HG03159 (cell line): ENCODE data around the gene PNPT1.
"Not testable (repeated sequence)": the region's sequence is repeated elsewhere in the genome, so short reads cannot be mapped to it uniquely, and the experiment has no call there.

Experiments
- ATAC-seq: cut with Tn5 transposase; IDR thresholded peaks from one replicate; pipeline ENCODE4 v1.9.1; 2021; ENCODE audit warnings: mild to moderate bottlenecking, moderate library complexity; ENCODE audit not compliant: unreplicated experiment

PNPT1 gene

DNA sequence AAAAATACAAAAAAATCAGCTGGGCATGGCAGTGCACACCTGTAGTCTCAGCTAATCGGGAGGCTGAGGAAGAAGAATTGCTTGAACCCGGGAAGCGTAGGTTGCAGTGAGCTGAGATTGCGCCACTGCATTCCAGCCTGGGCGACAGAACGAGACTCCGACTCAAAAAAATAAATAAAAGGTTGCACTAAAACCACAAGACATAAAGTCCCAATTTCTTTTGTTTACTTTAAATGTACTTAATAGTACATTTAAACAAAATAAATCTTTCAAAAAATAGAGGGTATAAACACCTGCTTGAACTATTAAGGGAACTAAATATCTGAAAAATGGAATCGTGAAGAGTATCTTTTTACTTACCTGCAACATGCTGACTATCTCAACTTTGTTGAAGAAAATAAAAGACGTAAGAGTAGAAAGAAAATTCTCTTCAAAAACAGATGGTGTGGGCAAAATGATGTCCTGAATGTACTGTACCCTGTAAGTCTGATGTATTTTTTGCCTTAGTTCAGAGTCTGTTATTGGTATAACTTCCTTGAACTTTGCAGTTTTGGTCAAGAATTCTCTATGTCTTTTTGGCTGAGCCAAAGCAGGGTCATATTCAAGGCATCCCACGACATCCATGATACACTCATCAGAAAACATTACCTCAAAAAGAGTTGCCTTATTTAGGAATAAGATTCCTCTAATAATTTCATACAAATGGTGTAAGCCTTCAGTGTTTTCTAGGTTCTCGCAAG is 95.4 kb downstream of the PNPT1 start:
- ATAC-seq = no peak

DNA sequence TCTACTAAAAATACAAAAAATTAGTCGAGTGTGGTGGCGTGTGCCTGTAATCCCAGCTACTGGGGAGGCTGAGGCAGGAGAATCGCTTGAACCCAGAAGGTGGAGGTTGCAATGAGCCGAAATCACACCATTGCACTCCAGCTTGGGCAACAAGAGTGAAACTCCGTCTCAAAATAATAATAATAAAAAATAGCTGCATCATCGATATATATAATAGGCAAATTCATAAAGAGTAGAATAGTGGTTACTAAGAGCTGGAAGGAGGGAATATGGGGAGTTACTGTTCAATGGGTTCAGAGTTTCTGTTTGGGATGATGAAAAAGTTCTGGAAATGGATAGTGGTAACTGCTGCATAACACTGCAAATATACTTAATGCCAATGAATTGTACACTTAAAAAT is 96.8 kb downstream of the PNPT1 start:
- not testable (repeated sequence) for ATAC-seq

DNA sequence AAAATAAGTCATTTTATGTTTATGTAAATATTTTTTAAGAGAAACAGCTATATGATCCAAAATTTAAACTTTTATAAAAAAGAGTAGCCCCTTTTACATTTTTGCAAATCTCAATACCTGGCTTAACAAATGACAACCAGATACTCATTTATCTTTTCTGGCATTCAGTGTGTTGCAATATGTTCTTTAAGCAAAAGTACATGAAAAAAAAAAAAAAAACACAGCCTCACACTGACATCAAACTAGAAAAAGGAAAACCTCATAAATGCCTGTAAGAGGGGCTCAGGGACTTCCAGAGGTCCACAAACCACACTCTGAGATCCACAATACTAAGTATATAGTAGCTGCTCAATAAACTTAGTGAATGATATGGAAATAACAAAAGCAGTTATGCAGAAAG is 98.1 kb downstream of the PNPT1 start:
- ATAC-seq = no peak

DNA sequence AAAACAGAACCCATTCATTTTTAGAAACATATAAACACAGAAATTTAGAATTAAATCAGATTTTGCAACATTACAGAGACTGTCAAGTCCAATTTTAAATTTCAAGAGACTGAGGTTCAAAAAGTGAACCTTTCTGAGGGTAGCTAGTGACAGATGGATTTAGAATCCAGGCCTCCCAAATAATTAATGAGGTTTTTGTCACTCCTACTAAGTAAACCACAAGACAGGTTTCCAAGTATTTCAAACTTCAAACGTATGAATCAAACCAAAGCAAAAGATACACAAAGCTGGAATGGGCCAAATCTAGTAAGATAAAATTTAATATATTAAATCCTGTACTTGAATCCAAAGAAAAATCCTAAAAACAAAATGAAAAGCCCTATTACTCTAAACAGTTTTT is 101.5 kb downstream of the PNPT1 start:
- no peak for ATAC-seq

DNA sequence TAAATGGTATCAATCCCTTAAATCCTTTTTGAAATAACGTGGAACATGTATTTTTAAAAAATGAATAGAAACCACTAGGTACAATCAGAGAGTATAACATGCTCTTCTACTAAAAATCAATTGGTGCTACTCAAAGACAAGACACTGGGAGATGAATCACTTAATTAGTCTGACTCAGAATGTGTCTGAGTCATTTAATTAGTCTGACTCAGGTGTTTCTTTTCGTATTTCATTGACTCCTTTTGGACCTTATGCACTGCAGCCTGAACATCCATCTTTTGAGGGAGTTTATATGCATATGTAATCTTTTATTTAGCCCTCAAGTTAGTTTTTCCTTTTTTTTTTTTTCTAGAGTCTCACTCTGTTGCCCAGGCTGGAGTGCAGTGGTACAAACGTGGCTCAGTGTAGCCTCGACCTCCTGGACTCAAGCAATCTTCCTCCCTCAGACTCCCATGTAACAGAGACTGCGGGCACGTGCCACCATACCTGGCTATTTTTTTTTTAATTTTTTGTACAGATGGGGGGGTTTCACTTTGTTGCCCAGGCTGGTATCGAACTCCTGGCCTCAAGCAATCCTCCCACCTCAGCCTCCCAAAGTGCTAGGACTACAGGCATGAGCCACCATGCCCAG is 102.7 kb downstream of the PNPT1 start:
- no peak for ATAC-seq

DNA sequence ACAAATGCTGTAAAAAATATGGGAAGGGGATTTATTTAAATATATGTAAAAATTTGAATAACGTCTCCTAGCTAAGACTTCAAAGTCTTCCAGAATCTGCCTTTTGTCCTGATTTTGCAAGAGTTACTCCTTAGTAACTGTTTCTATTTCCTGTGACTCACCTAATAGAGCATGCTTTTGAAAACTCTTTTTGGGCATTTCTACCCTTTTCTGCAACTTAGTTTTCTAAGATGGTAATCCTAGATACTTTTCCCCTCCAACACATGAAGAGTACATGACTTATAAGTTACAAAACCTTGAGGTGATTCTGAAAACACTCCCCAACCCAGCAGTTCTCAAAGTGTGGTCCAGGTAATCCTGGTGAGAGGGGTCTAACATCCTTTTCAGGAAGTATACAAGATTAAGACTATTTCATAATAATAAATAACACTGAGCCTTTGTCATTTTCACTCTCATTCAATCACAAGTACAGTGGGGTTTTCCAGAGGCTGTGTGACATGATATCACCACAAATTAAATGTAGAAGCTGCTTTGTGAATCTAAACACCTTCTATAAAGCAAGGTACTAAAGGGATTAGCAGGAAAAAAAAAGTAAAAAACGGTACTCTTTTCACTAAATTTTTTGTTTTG is 108.1 kb downstream of the PNPT1 start:
- no peak for ATAC-seq
